ENCODE data around the gene SAMD5. TPM values are rescaled to one million over a fixed set of nuclear protein-coding genes. Genes with fewer than 3 reads are reported as not detected.

SAMD5 gene
- total RNA-seq, 4 donors from 2014 or later, result 0.84 to 3.3 (median 2.3) TPM

- Histone ChIP-seq H3K9me3 (peaks cover 0 to 6% (median 0%) of the 10 kb centered on the region in 4 donors), H3K4me3 (no peak overlapping the region), H3K27me3 (no peaks in the 10 kb centered on the region), H3K4me1 (peaks cover 0 to 9% (median 0%) of the 10 kb centered on the region in 4 donors), H3K27ac (no peak overlapping the region), H3K36me3 (peaks cover 0 to 6% (median 0%) of the 10 kb centered on the region in 3 donors)
- WGBS, 2 donors, result 44 to 64% methylated on average over 6 of the region's 6 CpGs
- DNase-seq (ENCODE audit: low spot score in 2 of 2), result no peak
- TF ChIP-seq, protein P1, sequence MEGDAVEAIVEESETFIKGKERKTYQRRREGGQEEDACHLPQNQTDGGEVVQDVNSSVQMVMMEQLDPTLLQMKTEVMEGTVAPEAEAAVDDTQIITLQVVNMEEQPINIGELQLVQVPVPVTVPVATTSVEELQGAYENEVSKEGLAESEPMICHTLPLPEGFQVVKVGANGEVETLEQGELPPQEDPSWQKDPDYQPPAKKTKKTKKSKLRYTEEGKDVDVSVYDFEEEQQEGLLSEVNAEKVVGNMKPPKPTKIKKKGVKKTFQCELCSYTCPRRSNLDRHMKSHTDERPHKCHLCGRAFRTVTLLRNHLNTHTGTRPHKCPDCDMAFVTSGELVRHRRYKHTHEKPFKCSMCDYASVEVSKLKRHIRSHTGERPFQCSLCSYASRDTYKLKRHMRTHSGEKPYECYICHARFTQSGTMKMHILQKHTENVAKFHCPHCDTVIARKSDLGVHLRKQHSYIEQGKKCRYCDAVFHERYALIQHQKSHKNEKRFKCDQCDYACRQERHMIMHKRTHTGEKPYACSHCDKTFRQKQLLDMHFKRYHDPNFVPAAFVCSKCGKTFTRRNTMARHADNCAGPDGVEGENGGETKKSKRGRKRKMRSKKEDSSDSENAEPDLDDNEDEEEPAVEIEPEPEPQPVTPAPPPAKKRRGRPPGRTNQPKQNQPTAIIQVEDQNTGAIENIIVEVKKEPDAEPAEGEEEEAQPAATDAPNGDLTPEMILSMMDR (IDR thresholded peaks at IDR 0.05), result no peak
- no peak for TF ChIP-seq EP300 (IDR thresholded peaks at IDR 0.05)
- no peak for TF ChIP-seq POLR2A (IDR thresholded peaks at IDR 0.05)
Observed at GRCh38 chr6:147546501-147547368, 38.2 kb downstream of the SAMD5 start.

GRCh38 chr6:147547369-147547902, 38.9 kb downstream of the SAMD5 start:
- TF ChIP-seq POLR2A (IDR thresholded peaks at IDR 0.05) (no peak), EP300 (IDR thresholded peaks at IDR 0.05) (no peak)
- TF ChIP-seq, protein P1 (IDR thresholded peaks at IDR 0.05), result no peak
- H3K27ac ChIP-seq, result no peak overlapping the region
- peaks cover 0 to 9% (median 0%) of the 10 kb centered on the region in 4 donors for H3K4me1 ChIP-seq
- WGBS, 2 donors, result 56 to 58% methylated on average over 10 of the region's 10 CpGs
- no peaks in the 10 kb centered on the region for H3K9me3 ChIP-seq
- H3K27me3 ChIP-seq, result no peaks in the 10 kb centered on the region
- DNase-seq (ENCODE audit: low spot score in 2 of 2), result no peak
- H3K4me3 ChIP-seq, result no peak overlapping the region
- no peaks in the 10 kb centered on the region for H3K36me3 ChIP-seq

GRCh38 chr6:147548921-147549475, 40.5 kb downstream of the SAMD5 start:
- Histone ChIP-seq H3K27ac (no peak overlapping the region), H3K27me3 (no peaks in the 10 kb centered on the region), H3K36me3 (no peaks in the 10 kb centered on the region), H3K9me3 (no peaks in the 10 kb centered on the region), H3K4me3 (no peak overlapping the region), H3K4me1 (peaks cover 0 to 9% (median 0%) of the 10 kb centered on the region in 4 donors)
- 76 to 92% methylated on average over 3 of the region's 3 CpGs for WGBS, 2 donors
- TF ChIP-seq POLR2A (IDR thresholded peaks at IDR 0.05), result no peak
- TF ChIP-seq EP300 (IDR thresholded peaks at IDR 0.05), result no peak
- TF ChIP-seq, protein P1 (IDR thresholded peaks at IDR 0.05), result no peak
- no peak for DNase-seq (ENCODE audit: low spot score in 2 of 2)

DNA sequence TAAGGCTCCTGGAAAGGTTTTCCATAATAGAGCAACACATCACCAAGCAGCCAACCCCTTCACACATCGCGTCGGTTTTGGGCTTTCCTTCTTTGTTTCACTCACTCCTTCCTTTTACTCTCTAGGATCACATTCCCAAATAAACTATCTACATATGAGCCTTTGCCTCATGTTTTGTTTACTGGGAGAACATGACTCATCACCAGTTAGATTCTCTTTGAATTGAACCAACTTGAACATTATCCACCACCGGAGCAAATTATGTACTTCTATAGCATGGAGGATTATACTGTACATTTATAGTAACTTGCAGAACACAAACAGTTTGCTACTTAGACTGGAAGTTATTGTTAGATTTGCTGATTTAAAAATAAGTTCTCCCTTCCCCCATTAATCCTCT, 41.0 kb downstream of the SAMD5 start:
- H3K4me3 ChIP-seq, result no peak overlapping the region
- no peak for DNase-seq (ENCODE audit: low spot score in 2 of 2)
- WGBS, 2 donors, result 84 to 89% methylated on average over 4 of the region's 4 CpGs
- H3K4me1 ChIP-seq, result peaks cover 0 to 9% (median 0%) of the 10 kb centered on the region in 4 donors
- TF ChIP-seq, protein P1 (IDR thresholded peaks at IDR 0.05), result no peak
- no peak for TF ChIP-seq POLR2A (IDR thresholded peaks at IDR 0.05)
- no peak for TF ChIP-seq EP300 (IDR thresholded peaks at IDR 0.05)
- H3K36me3 ChIP-seq, result no peaks in the 10 kb centered on the region
- no peaks in the 10 kb centered on the region for H3K9me3 ChIP-seq
- H3K27me3 ChIP-seq, result no peaks in the 10 kb centered on the region
- H3K27ac ChIP-seq, result no peak overlapping the region

DNA sequence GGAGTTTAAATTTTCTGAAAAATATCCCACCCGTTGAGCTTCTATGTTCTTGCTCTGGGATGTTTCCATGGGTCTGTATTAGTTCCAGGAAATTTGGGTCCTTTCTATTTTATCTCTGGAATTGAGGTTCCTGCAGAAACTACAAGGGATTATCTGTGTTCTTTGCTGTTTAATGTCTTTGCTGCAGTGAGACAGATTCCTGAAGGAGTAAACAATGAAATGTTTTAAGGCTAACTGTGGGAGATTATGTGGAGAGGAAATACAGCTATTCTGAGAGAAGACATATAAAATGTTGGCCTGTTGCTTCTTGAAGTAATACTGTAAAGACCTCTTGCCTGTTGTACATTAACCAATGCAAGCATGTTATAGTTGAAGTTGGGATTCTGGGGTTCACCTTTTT, 43.5 kb downstream of the SAMD5 start:
- no peak for DNase-seq (ENCODE audit: low spot score in 2 of 2)
- no peaks in the 10 kb centered on the region for H3K36me3 ChIP-seq
- H3K4me3 ChIP-seq, result no peak overlapping the region
- TF ChIP-seq EP300 (IDR thresholded peaks at IDR 0.05) (no peak), POLR2A (IDR thresholded peaks at IDR 0.05) (no peak)
- TF ChIP-seq, protein P1 (IDR thresholded peaks at IDR 0.05), result no peak
- peaks cover 0 to 4% (median 0%) of the 10 kb centered on the region in 4 donors for H3K4me1 ChIP-seq
- WGBS, 2 donors, result 33 to 34% methylated on average over 1 of the region's 1 CpG
- H3K27me3 ChIP-seq, result no peaks in the 10 kb centered on the region
- H3K27ac ChIP-seq, result no peak overlapping the region
- no peaks in the 10 kb centered on the region for H3K9me3 ChIP-seq
